ENCODE data around the gene HYOU1.

DNA sequence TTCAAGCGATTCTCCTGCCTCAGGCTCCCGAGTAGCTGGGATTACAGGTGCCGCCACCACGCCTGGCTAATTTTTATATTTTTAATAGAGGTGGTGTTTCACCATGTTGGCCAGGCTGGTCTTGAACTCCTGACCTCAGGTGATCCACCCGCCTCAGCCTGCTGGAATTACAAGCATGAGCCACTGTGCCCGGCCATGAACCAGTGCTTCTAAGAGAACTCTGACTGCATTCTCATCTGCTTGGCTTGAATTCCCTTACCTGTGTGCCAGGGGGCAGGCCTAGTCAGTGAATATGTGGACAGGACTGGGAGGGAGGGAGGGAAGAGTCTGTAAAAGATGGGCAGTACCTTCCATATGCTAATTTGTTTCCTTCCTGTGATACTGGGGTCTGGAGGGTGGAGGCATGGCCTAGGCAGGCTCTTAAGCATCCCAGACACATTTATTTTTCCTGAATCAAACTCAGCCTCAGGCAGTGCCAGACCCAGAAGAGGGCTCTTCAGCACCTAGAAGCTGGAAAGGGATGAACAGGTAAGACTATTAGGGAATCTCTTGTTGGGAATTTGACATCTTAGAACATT lies 45.4 kb downstream of the HYOU1 start:
- TF ChIP-seq, protein P1, sequence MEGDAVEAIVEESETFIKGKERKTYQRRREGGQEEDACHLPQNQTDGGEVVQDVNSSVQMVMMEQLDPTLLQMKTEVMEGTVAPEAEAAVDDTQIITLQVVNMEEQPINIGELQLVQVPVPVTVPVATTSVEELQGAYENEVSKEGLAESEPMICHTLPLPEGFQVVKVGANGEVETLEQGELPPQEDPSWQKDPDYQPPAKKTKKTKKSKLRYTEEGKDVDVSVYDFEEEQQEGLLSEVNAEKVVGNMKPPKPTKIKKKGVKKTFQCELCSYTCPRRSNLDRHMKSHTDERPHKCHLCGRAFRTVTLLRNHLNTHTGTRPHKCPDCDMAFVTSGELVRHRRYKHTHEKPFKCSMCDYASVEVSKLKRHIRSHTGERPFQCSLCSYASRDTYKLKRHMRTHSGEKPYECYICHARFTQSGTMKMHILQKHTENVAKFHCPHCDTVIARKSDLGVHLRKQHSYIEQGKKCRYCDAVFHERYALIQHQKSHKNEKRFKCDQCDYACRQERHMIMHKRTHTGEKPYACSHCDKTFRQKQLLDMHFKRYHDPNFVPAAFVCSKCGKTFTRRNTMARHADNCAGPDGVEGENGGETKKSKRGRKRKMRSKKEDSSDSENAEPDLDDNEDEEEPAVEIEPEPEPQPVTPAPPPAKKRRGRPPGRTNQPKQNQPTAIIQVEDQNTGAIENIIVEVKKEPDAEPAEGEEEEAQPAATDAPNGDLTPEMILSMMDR (IDR thresholded peaks at IDR 0.05), result no peak
- TF ChIP-seq POLR2A (IDR thresholded peaks at IDR 0.05), result no peak
